Epithelial cell of esophagus (primary cell): Measurements from ENCODE around the gene TMEM121B.
"Not testable (repeated sequence)": the region's sequence is repeated elsewhere in the genome, so short reads cannot be mapped to it uniquely, and the experiment has no call there.

ENCODE experiments used
- DNase-seq: peaks from one replicate; pipeline ENCODE4 v3.0.0; 2010; ENCODE audit warnings: low read depth
- H3K4me3 ChIP-seq: 2 replicates; pipeline ENCODE4 v1.5.1; 2011; ENCODE audit warnings: mild to moderate bottlenecking, low read length, control low read depth
- TF ChIP-seq, protein P1 (sequence below): IDR thresholded peaks from 2 replicates; pipeline ENCODE4 v1.5.1; 2011; ENCODE audit warnings: low read depth, mild to moderate bottlenecking, low read length, control low read depth, inconsistent platforms; ENCODE audit not compliant: insufficient read depth; ENCODE audit errors: missing control alignments

The TMEM121B gene

DNA sequence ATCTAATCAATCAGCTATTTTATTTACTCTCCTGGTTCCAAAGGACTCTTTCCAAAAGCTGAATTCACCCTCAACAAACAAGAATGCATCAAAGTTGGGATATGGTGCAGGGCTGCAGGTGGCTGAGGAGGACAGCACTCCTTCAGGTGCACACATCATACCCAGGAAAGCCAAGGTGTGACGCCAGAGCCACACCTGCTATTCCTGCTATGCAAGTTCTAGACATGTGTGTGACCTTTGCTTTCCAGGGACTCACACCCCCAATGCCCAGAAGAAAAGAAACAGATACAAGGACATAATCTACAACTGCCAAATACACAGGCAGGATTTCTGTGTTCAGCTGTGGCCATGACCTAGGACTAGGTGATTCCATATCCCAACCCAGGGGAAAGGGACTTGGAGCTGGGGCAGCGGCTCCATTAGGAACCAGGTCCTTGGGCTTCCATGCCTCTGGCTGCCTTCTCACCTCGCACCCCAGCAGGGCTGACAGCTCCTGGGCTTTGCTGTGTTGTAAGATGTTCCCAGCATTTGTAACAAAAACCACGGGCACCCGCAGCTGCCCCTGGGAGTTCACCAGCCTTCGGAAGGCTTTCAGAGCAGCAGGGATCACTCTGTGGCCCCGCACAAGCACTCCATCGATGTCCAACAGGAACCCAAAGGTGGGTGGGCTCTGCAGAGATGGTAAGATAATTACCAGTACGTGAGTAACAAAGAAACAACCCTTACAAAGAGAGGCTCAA is 28.1 kb upstream of the TMEM121B start:
- TF ChIP-seq, protein P1, sequence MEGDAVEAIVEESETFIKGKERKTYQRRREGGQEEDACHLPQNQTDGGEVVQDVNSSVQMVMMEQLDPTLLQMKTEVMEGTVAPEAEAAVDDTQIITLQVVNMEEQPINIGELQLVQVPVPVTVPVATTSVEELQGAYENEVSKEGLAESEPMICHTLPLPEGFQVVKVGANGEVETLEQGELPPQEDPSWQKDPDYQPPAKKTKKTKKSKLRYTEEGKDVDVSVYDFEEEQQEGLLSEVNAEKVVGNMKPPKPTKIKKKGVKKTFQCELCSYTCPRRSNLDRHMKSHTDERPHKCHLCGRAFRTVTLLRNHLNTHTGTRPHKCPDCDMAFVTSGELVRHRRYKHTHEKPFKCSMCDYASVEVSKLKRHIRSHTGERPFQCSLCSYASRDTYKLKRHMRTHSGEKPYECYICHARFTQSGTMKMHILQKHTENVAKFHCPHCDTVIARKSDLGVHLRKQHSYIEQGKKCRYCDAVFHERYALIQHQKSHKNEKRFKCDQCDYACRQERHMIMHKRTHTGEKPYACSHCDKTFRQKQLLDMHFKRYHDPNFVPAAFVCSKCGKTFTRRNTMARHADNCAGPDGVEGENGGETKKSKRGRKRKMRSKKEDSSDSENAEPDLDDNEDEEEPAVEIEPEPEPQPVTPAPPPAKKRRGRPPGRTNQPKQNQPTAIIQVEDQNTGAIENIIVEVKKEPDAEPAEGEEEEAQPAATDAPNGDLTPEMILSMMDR, result no peak
- H3K4me3 ChIP-seq, result no peak overlapping the region
- DNase-seq, result peak; percentile 38

DNA sequence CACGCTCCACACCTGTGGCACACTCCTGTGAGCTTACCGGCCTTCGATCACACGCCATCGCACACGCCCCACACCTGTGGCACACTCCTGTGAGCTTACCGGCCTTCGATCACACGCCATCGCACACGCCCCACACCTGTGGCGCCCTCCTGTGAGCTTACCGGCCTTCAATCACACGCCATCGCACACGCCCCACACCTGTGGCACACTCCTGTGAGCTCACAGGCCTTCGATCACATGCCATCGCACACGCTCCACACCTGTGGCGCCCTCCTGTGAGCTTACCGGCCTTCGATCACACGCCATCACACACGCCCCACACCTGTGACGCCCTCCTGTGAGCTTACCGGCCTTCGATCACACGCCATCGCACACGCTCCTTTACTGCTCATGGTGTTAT is 26.3 kb upstream of the TMEM121B start:
- H3K4me3 ChIP-seq, DNase-seq: not testable (repeated sequence)

DNA sequence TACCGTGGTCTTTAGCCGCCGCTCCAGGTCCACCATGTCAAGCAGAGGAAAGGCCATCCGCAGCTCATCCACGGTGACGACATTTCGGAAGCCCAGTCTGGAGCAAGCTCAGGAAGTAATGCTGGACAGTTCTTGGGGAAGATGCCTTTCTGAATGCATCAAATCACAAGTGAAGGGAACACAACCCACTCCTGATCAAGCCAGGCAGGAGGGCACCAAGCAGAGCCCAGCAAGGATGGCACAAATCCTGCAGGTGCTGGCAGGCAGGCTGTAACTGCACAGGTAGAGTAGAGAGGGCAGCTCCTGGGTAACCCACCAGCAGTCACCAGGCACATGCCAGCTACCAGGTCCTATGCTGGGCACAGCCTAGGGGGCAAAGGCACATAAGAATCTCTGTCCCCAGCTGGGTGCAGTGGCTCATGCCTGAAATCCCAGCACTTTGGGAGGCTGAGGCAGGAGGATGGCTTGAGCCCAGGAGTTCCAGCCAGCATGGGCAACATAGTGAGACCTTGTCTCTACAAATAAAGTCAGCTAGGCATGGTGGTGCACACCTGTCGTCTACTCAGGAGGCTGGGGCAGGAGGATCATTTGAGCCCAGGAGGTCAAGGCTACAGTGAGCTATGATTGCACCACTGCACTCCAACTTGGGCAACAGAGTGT is 24.0 kb upstream of the TMEM121B start:
- DNase-seq, result no peak
- H3K4me3 ChIP-seq, result no peak overlapping the region
- TF ChIP-seq, protein P1, result no peak

DNA sequence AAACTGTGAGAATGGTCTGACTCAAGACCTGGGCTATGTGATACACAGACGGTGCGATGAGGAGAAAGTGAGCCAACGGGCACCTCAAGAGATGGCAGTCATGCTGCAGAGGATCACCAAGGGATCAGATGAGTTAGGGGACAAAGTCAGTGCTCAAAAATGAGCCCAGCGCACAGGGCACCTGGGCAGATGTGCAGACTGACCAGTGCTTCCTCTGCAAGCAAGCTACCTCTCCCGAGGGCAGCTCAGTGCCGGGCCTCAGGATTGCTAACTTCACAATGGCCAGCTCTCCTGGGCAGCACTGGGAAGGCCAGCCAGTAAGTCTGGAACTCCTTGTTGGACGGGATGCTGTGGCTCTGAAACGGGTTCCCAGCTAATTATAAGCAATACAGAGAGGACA is 22.7 kb upstream of the TMEM121B start:
- H3K4me3 ChIP-seq, result no peak overlapping the region
- DNase-seq, result no peak
- TF ChIP-seq, protein P1, result no peak

DNA sequence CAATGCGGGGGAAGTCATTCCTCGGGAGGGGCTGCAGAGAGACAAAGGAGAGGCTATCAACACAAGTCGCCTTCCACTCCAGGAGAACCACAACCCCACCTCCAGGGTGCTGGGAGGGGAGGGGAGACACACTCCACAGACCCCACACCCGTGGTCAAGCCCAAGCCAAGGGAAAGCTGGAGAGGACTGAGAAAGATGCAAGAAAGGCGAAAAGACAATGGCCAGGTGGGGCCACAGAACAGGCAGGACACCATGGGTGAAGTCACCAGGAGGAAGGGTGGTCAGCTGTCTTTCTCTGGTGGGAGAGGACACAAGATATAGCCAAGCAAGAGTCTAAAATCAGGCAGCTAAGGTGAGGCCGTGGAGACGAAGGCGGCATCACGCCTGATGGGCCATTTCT is 21.9 kb upstream of the TMEM121B start:
- H3K4me3 ChIP-seq, result no peak overlapping the region
- no peak for DNase-seq
- TF ChIP-seq, protein P1, result no peak

DNA sequence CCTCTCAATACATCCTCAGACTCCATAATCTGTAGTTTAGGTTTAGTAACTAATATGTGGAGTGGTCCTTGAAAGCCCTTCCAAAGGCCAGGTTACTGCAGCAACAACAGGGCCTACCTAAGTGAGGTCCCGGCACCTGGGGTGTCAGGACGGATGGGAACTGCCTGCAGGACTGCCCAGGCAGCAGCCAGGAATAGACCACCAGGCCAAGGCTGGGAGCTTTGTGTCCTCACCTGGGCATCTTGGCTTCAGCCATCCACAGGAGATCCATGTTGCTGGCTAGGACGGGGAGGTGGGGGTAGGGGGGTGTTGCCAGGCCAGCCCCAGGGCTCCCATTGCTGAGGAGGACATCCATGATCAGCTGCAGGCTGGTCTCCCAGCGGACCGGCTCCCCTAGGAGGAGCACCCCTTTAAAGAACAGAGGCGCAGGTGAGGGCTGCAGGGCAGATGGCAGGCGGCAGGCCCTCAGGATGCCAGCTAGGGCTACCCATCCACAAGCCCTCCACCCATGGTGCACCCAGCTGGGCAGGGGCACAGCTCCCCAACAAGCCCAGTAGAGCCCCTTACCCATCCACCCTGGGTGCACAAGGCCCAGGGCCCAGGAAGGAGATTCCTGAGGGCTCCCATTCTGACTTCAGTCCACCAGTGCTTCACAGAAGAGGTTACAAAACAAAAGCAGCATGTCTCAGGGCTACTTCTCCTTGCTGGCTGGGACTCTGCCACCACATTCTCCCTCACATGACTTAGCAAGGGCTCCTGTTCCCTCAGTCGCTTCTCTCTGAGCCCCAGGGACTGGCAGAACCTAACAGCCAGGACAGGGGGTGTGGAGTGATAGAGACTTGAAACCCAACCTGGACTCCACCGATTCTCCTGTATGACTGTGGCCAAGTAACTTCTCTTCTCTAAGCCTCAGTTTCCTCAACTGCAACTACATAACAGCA is 19.9 kb upstream of the TMEM121B start:
- TF ChIP-seq, protein P1, result no peak
- DNase-seq, result no peak
- H3K4me3 ChIP-seq, result no peak overlapping the region

DNA sequence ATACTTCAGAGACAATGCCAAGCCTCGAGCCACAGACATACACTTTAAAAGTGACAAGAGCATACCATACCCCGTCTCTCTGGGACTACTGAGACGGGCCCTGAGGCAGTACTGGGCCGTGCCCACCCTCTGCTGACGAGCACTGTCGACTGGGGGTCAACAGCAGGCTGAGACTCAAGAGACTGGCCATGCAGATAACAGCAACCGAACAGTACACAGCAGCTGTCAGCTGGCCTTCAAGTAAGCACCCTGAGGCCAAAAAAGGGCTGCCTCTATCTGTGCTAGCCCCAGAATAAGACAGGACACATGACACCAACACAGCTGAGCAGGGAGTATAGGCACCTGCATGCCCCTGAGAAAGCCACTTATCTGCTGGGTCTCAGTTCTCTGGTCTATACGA is 18.9 kb upstream of the TMEM121B start:
- TF ChIP-seq, protein P1, result no peak
- DNase-seq, result no peak
- H3K4me3 ChIP-seq, result no peak overlapping the region
